OCI-LY3 (cell line): ENCODE measurements around the gene CSRP1.

ENCODE experiments used
- H2AFZ ChIP-seq: fragments of 200-600, 300-600 bp; shearing (Covaris generic); 2 replicates; pipeline ENCODE4 v1.6.0; 2014; ENCODE audit warnings: antibody characterized with exemption, low read depth, low read length
- H3K27ac ChIP-seq: fragments of 200-600, 300-600 bp; sonication (generic); 2 replicates; pipeline ENCODE4 v1.5.1; 2014; ENCODE audit warnings: mild to moderate bottlenecking, low read length, moderate library complexity, mixed read lengths
- H3K27me3 ChIP-seq: fragments of 200-600, 300-600 bp; sonication (generic); 2 replicates; pipeline ENCODE4 v1.6.1; 2014; ENCODE audit warnings: low read depth, low read length, mixed read lengths
- H3K36me3 ChIP-seq: fragments of 200-600, 300-600 bp; sonication (generic); replicated peaks from 2 replicates; pipeline ENCODE3; 2014; ENCODE audit warnings: low read depth, low read length, mixed read lengths
- H3K4me1 ChIP-seq: fragments of 300-600, 200-600 bp; sonication (generic); 2 replicates; pipeline ENCODE4 v1.6.1; 2014; ENCODE audit warnings: low read length, mixed read lengths
- H3K4me2 ChIP-seq: fragments of 200-600, 300-600 bp; sonication (generic); 2 replicates; pipeline ENCODE4 v1.6.1; 2014; ENCODE audit warnings: low read length, mixed read lengths
- H3K4me3 ChIP-seq: fragments of 300-600, 200-600 bp; sonication (generic); 2 replicates; pipeline ENCODE4 v1.5.1; 2014; ENCODE audit warnings: antibody characterized with exemption, mild to moderate bottlenecking, low read length, moderate library complexity
- H3K79me2 ChIP-seq: fragments of 300-600, 200-600 bp; shearing (Covaris generic); 2 replicates; pipeline ENCODE4 v1.6.1; 2014; ENCODE audit warnings: mild to moderate bottlenecking, low read length, mixed read lengths
- H3K9ac ChIP-seq: fragments of 300-600, 200-600 bp; shearing (Covaris generic); 2 replicates; pipeline ENCODE4 v1.6.0; 2014; ENCODE audit warnings: mild to moderate bottlenecking, low read length, moderate library complexity
- H3K9me3 ChIP-seq: fragments of 200-600, 300-600 bp; shearing (Covaris generic); 2 replicates; pipeline ENCODE4 v1.6.1; 2014; ENCODE audit warnings: low read length, mixed read lengths; ENCODE audit not compliant: insufficient read depth
- H4K20me1 ChIP-seq: fragments of 200-600, 300-600 bp; sonication (generic); 2 replicates; pipeline ENCODE4 v1.6.1; 2016; ENCODE audit warnings: low read length, mixed read lengths; ENCODE audit not compliant: insufficient read depth
- CTCF ChIP-seq: fragments of 200-600, 300-600 bp; sonication (generic); IDR thresholded peaks from 2 replicates; pipeline ENCODE4 v1.5.1; 2014; ENCODE audit warnings: antibody characterized with exemption, low read length, low read depth
- EZH2phosphoT487 ChIP-seq: fragments of 200-600 bp; shearing (Covaris generic); IDR thresholded peaks from 2 replicates; pipeline ENCODE4 v1.6.1; 2018; ENCODE audit warnings: antibody characterized with exemption, mixed run types, low read depth

The CSRP1 gene

GRCh38 chr1:201511396-201511940, 4.5 kb upstream of the CSRP1 start:
- H3K9me3 ChIP-seq, result no peaks in the 10 kb centered on the region

GRCh38 chr1:201510734-201511133, 3.8 kb upstream of the CSRP1 start:
- H3K79me2 ChIP-seq, result peaks cover 19% of the 10 kb centered on the region
- no peaks in the 10 kb centered on the region for H4K20me1 ChIP-seq
- no peaks in the 10 kb centered on the region for H3K9me3 ChIP-seq
- H3K36me3 ChIP-seq, result peaks cover 9% of the 10 kb centered on the region
- no peak overlapping the region for H2AFZ ChIP-seq
- peak overlapping the region; percentile 9; the same call in 1 of the 2 replicates for H3K4me3 ChIP-seq
- TF ChIP-seq CTCF, result no peak
- TF ChIP-seq EZH2phosphoT487, result no peak
- H3K27me3 ChIP-seq, result no peaks in the 10 kb centered on the region
- H3K27ac ChIP-seq, result peak overlapping the region; percentile 83
- peak overlapping the region; percentile 28; the same call in 1 of the 2 replicates for H3K9ac ChIP-seq
- H3K4me2 ChIP-seq, result peak overlapping the region; percentile 79
- peaks cover 59% of the 10 kb centered on the region for H3K4me1 ChIP-seq

More at GRCh38 chr1:201511396-201511940, 4.5 kb upstream of the CSRP1 start:
- peaks cover 9% of the 10 kb centered on the region for H3K36me3 ChIP-seq
- no peak overlapping the region for H2AFZ ChIP-seq
- no peaks in the 10 kb centered on the region for H4K20me1 ChIP-seq
- TF ChIP-seq EZH2phosphoT487, result no peak
- no peak for TF ChIP-seq CTCF
- peak overlapping the region; percentile 65 for H3K4me3 ChIP-seq
- H3K27me3 ChIP-seq, result no peaks in the 10 kb centered on the region
- peak overlapping the region; percentile 79 for H3K4me2 ChIP-seq
- peaks cover 12% of the 10 kb centered on the region for H3K79me2 ChIP-seq
- H3K4me1 ChIP-seq, result peaks cover 54% of the 10 kb centered on the region
- H3K27ac ChIP-seq, result peak overlapping the region; percentile 83
- H3K9ac ChIP-seq, result peak overlapping the region; percentile 60

- no peak overlapping the region for H2AFZ ChIP-seq
- no peak overlapping the region for H3K9ac ChIP-seq
- no peak overlapping the region for H3K4me3 ChIP-seq
- TF ChIP-seq CTCF (no peak), EZH2phosphoT487 (no peak)
- peaks cover 11% of the 10 kb centered on the region for H3K36me3 ChIP-seq
- no peaks in the 10 kb centered on the region for H3K9me3 ChIP-seq
- no peak overlapping the region for H3K4me2 ChIP-seq
- no peak overlapping the region for H3K27ac ChIP-seq
- H3K79me2 ChIP-seq, result peaks cover 29% of the 10 kb centered on the region
- peaks cover 68% of the 10 kb centered on the region for H3K4me1 ChIP-seq
- peaks cover 4% of the 10 kb centered on the region; the same call in 1 of the 2 replicates for H4K20me1 ChIP-seq
- H3K27me3 ChIP-seq, result no peaks in the 10 kb centered on the region
These were observed 2.9 kb upstream of the CSRP1 start for GRCh38 chr1:201509601-201510374.

GRCh38 chr1:201508809-201509208, 1.9 kb upstream of the CSRP1 start:
- Histone ChIP-seq H3K4me3 (no peak overlapping the region), H3K4me2 (no peak overlapping the region), H3K27ac (no peak overlapping the region), H3K4me1 (peaks cover 68% of the 10 kb centered on the region), H3K9ac (no peak overlapping the region), H2AFZ (no peak overlapping the region), H3K9me3 (no peaks in the 10 kb centered on the region), H4K20me1 (peaks cover 5% of the 10 kb centered on the region; the same call in 1 of the 2 replicates), H3K79me2 (peaks cover 38% of the 10 kb centered on the region), H3K27me3 (no peaks in the 10 kb centered on the region), H3K36me3 (peaks cover 12% of the 10 kb centered on the region)
- TF ChIP-seq EZH2phosphoT487 (no peak), CTCF (no peak)
